ENCODE data around the gene MMRN1.

DNA sequence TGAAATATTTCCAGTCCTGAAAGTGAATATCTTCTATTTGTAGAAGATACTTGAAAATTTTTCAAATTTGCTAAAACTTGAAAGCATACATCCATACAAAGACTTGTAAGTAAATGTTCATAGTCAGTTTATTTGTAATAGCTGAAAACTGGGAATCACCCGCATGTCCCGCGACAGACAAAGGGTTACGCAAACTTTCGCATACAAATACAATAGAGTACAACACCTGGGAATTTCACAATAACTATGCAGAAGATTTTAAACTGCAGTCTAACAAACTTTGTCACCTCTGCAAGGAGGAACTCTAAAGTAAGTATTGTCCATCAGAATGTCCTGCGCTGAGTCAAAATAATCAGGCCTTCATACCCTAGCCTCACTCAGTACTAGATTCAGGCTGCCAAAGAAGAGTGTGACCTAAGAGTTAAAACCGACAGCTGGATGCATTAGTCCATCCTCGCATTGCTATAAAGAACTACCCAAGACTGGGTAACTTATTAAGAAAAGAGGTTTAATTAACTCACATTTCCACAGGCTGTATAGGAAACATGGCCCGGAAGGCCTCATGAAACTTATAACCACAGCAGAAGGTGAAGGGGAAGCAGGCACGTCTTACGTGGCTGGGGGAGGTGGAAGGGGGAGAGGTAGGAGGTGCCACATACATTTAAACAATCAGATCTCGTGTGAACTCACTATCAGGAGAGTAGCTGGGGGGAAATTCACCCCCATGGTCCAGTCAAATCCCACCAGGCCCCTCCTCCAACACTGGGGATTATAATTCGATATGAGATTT, 60.4 kb downstream of the MMRN1 start:
- TF ChIP-seq, protein P1, sequence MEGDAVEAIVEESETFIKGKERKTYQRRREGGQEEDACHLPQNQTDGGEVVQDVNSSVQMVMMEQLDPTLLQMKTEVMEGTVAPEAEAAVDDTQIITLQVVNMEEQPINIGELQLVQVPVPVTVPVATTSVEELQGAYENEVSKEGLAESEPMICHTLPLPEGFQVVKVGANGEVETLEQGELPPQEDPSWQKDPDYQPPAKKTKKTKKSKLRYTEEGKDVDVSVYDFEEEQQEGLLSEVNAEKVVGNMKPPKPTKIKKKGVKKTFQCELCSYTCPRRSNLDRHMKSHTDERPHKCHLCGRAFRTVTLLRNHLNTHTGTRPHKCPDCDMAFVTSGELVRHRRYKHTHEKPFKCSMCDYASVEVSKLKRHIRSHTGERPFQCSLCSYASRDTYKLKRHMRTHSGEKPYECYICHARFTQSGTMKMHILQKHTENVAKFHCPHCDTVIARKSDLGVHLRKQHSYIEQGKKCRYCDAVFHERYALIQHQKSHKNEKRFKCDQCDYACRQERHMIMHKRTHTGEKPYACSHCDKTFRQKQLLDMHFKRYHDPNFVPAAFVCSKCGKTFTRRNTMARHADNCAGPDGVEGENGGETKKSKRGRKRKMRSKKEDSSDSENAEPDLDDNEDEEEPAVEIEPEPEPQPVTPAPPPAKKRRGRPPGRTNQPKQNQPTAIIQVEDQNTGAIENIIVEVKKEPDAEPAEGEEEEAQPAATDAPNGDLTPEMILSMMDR (IDR thresholded peaks at IDR 0.05; ENCODE audit: low read depth, low read length, poor library complexity, severe bottlenecking), result no peak
- TF ChIP-seq EZH2phosphoT487 (IDR thresholded peaks at IDR 0.05; ENCODE audit: borderline replicate concordance, low read length), result no peak

Data from DOHH2 (cell line).